ENCODE results near the gene COQ6. TPM values are rescaled to one million over a fixed set of nuclear protein-coding genes. Genes with fewer than 3 reads are reported as not detected.
"Not testable (repeated sequence)": the region's sequence is repeated elsewhere in the genome, so short reads cannot be mapped to it uniquely, and the experiment has no call there.

Gene COQ6
- total RNA-seq, 1 donor from 2014 or later = 22.9 TPM

DNA sequence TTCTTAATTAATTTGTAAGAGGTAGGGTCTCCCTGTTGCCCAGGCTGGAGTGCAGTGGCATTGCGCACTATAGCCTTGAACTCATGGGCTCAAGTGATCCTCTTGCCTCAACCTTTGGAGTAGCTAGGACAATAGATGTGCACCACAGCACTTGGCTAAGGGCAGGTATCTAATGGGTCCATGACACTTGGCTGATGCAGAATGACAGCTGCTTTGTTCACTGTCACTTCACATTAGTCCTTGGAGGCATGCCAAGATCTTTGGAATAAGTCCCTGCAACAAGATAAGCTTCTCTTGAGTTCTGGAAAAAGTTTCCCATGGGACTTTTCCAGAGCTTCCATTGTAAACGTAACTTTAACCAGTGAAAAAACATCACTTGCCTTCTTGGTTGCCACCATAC, 23.4 kb downstream of the COQ6 start:
- DNase-seq (ENCODE audit: low spot score) = no peak
- no peak overlapping the region for H3K4me3 Mint-ChIP-seq (ENCODE audit: unreplicated experiment)
- H3K9me3 Mint-ChIP-seq (ENCODE audit: unreplicated experiment) = no peaks in the 10 kb centered on the region
- H3K27me3 Mint-ChIP-seq (ENCODE audit: unreplicated experiment) = no peaks in the 10 kb centered on the region
- peaks cover 4% of the 10 kb centered on the region for H3K4me1 Mint-ChIP-seq (ENCODE audit: unreplicated experiment)
- H3K36me3 Mint-ChIP-seq (ENCODE audit: low read depth, unreplicated experiment) = peaks cover 36% of the 10 kb centered on the region
- no peak overlapping the region for H3K27ac Mint-ChIP-seq (ENCODE audit: unreplicated experiment)
- TF ChIP-seq, protein P1, sequence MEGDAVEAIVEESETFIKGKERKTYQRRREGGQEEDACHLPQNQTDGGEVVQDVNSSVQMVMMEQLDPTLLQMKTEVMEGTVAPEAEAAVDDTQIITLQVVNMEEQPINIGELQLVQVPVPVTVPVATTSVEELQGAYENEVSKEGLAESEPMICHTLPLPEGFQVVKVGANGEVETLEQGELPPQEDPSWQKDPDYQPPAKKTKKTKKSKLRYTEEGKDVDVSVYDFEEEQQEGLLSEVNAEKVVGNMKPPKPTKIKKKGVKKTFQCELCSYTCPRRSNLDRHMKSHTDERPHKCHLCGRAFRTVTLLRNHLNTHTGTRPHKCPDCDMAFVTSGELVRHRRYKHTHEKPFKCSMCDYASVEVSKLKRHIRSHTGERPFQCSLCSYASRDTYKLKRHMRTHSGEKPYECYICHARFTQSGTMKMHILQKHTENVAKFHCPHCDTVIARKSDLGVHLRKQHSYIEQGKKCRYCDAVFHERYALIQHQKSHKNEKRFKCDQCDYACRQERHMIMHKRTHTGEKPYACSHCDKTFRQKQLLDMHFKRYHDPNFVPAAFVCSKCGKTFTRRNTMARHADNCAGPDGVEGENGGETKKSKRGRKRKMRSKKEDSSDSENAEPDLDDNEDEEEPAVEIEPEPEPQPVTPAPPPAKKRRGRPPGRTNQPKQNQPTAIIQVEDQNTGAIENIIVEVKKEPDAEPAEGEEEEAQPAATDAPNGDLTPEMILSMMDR (IDR thresholded peaks at IDR 0.05; ENCODE audit: unreplicated experiment) = no peak

DNA sequence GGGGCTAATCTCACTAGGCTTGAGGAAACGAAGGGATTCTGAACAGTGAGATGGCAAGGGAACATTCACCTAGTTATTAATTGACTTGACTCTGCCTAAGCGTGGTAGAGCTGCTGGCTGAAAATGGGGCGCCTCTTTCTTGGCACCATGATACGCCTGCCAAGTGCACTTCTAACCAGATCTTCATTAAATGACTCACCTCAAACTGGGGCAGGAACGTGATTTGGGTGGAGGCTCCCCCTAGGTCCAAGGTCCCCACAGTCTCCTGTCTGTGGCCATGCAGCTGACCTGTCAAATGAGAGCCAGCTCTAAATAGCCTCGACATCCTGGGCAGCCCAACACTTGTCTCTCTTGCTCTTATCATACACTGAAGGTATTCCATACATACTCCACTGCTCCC, 26.0 kb downstream of the COQ6 start:
- peaks cover 4% of the 10 kb centered on the region for H3K4me1 Mint-ChIP-seq (ENCODE audit: unreplicated experiment)
- H3K27me3 Mint-ChIP-seq (ENCODE audit: unreplicated experiment) = no peaks in the 10 kb centered on the region
- no peak overlapping the region for H3K27ac Mint-ChIP-seq (ENCODE audit: unreplicated experiment)
- H3K4me3 Mint-ChIP-seq (ENCODE audit: unreplicated experiment) = no peak overlapping the region
- TF ChIP-seq, protein P1 (IDR thresholded peaks at IDR 0.05; ENCODE audit: unreplicated experiment) = no peak
- no peaks in the 10 kb centered on the region for H3K9me3 Mint-ChIP-seq (ENCODE audit: unreplicated experiment)
- DNase-seq (ENCODE audit: low spot score) = no peak
- H3K36me3 Mint-ChIP-seq (ENCODE audit: low read depth, unreplicated experiment) = peaks cover 28% of the 10 kb centered on the region

DNA sequence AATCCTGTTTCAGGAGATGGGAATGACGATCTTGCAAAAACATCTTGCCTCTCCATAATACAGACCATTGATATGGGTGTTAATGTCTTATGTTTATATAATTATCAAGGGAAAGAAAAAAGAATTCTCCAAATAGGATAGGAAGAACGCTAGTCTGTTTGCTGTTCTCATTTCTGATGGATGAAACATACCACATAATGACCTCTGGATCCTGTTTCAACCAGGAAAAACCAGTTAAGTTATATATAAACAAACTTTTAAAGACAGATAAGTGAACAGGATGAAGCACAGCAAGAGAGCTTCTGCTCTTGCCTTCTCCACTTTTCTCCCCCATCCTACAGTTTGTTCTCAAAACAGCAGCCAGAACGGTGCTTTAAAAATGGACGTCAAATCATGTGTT, 27.8 kb downstream of the COQ6 start:
- Mint-ChIP-seq H3K27ac (ENCODE audit: unreplicated experiment) (no peak overlapping the region), H3K4me1 (ENCODE audit: unreplicated experiment) (peaks cover 4% of the 10 kb centered on the region), H3K9me3 (ENCODE audit: unreplicated experiment) (no peaks in the 10 kb centered on the region), H3K36me3 (ENCODE audit: low read depth, unreplicated experiment) (peaks cover 15% of the 10 kb centered on the region), H3K4me3 (ENCODE audit: unreplicated experiment) (no peak overlapping the region), H3K27me3 (ENCODE audit: unreplicated experiment) (no peaks in the 10 kb centered on the region)
- TF ChIP-seq, protein P1 (IDR thresholded peaks at IDR 0.05; ENCODE audit: unreplicated experiment) = no peak
- DNase-seq (ENCODE audit: low spot score) = no peak

DNA sequence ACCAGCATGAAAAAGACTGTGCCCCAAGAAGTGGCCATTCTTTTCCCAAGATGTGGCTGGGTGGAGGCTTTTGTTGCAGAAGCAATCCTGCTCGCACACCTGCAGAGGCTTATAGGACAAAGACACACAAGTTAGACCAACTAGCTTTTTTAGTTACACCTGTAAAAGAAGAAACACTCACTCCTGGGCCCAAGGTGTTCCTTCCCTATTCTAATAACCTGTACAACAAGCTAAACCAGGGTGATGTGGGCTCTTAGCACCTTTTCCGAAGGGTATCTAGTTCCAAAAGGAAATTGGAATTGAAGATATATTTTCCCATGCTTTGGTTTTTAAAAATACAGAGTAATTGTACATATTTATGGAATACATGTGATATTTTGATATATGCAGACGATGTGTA, 38.0 kb downstream of the COQ6 start:
- peaks cover 17% of the 10 kb centered on the region for H3K36me3 Mint-ChIP-seq (ENCODE audit: low read depth, unreplicated experiment)

DNA sequence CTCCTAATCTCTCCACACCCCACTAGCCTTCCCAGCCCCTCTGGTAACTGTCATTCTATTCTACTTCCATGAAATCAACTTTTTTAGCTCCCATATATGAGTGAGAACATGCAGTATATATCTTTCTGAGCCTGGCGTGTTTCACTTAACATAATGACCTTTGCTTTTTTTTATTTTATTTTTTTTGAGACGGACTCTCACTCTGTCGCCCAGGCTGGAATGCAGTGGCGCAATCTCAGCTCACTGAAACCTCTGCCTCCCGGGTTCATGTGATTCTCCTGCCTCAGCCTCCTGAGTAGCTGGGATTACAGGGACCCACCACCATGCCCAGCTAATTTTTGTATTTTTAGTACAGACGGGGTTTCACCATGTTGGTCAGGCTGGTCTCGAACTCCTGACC, 38.6 kb downstream of the COQ6 start:
- not testable (repeated sequence) for H3K4me3 Mint-ChIP-seq (ENCODE audit: unreplicated experiment); H3K27me3 Mint-ChIP-seq (ENCODE audit: unreplicated experiment); H3K4me1 Mint-ChIP-seq (ENCODE audit: unreplicated experiment); H3K9me3 Mint-ChIP-seq (ENCODE audit: unreplicated experiment); DNase-seq (ENCODE audit: low spot score); H3K27ac Mint-ChIP-seq (ENCODE audit: unreplicated experiment)
- H3K36me3 Mint-ChIP-seq (ENCODE audit: low read depth, unreplicated experiment) = peaks cover 17% of the 10 kb centered on the region

More for the DNA sequence above, 38.0 kb downstream of the COQ6 start:
- TF ChIP-seq, protein P1 (IDR thresholded peaks at IDR 0.05; ENCODE audit: unreplicated experiment) = no peak
- Mint-ChIP-seq H3K9me3 (ENCODE audit: unreplicated experiment) (no peaks in the 10 kb centered on the region), H3K4me1 (ENCODE audit: unreplicated experiment) (no peaks in the 10 kb centered on the region), H3K27ac (ENCODE audit: unreplicated experiment) (no peak overlapping the region), H3K4me3 (ENCODE audit: unreplicated experiment) (no peak overlapping the region), H3K27me3 (ENCODE audit: unreplicated experiment) (peaks cover 2% of the 10 kb centered on the region)
- DNase-seq (ENCODE audit: low spot score) = no peak

DNA sequence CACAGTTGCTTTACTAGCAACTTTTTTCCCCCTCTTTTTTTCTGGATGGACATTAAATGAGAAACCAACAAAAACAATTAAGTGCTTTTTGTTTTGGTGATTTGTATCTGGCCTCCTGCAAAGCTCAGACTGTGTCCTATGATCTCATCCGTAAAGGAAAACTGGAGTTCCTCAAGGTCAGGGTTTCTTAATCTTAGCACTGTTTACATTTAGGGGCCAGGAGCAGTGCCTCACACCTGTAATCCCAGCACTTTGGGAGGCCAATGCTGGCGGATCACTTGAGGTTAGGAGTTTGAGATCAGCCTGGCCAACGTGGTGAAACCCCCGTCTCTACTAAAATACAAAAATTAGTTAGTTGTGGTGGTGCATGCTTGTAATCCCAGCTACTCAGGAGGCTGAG, 41.0 kb downstream of the COQ6 start:
- H3K36me3 Mint-ChIP-seq (ENCODE audit: low read depth, unreplicated experiment) = peaks cover 10% of the 10 kb centered on the region
- H3K4me3 Mint-ChIP-seq (ENCODE audit: unreplicated experiment) = no peak overlapping the region
- no peaks in the 10 kb centered on the region for H3K9me3 Mint-ChIP-seq (ENCODE audit: unreplicated experiment)
- H3K27ac Mint-ChIP-seq (ENCODE audit: unreplicated experiment) = no peak overlapping the region
- no peaks in the 10 kb centered on the region for H3K27me3 Mint-ChIP-seq (ENCODE audit: unreplicated experiment)
- H3K4me1 Mint-ChIP-seq (ENCODE audit: unreplicated experiment) = peaks cover 6% of the 10 kb centered on the region
- TF ChIP-seq, protein P1 (IDR thresholded peaks at IDR 0.05; ENCODE audit: unreplicated experiment) = no peak
- DNase-seq (ENCODE audit: low spot score) = no peak

DNA sequence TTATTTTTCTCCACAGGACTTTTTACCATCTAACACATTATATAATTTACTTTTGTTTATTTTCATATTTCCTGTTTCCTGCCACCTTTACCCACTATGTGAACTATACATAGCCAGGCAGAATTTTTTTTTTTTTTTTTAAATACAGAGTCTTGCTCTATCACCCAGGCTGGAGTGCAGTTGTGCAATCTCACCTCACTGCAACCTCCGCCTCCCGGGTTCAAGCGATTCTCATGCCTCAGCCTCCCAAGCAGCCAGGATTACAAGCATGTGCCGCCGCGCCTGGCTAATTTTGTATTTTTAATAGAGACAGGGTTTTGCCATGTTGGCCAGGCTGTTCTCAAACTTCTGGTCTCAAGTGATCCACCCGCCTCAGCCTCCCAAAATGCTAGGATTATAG, 44.8 kb downstream of the COQ6 start:
- H3K4me1 Mint-ChIP-seq (ENCODE audit: unreplicated experiment); H3K4me3 Mint-ChIP-seq (ENCODE audit: unreplicated experiment); H3K9me3 Mint-ChIP-seq (ENCODE audit: unreplicated experiment); DNase-seq (ENCODE audit: low spot score); H3K36me3 Mint-ChIP-seq (ENCODE audit: low read depth, unreplicated experiment); H3K27me3 Mint-ChIP-seq (ENCODE audit: unreplicated experiment): not testable (repeated sequence)
- peak overlapping the region; percentile 14 for H3K27ac Mint-ChIP-seq (ENCODE audit: unreplicated experiment)

Measured in endothelial cell (in vitro differentiated cells).